GM12864 (cell line): ENCODE measurements around the gene ACP4.
"Not testable (repeated sequence)": the region's sequence is repeated elsewhere in the genome, so short reads cannot be mapped to it uniquely, and the experiment has no call there.

Experiments
- DNase-seq: peaks from one replicate; pipeline ENCODE4 v3.0.0-alpha.2; 2011; ENCODE audit warnings: low read depth
- H3K4me3 ChIP-seq: 2 replicates; pipeline ENCODE4 v1.5.1; 2011; ENCODE audit warnings: mild to moderate bottlenecking, low read depth, low read length, control low read depth
- CTCF ChIP-seq: IDR thresholded peaks from 2 replicates; pipeline ENCODE4 v1.5.1; 2011; ENCODE audit warnings: low read depth, mild to moderate bottlenecking, moderate library complexity, low read length, control low read depth, inconsistent platforms; ENCODE audit errors: missing control alignments

The ACP4 gene

DNA sequence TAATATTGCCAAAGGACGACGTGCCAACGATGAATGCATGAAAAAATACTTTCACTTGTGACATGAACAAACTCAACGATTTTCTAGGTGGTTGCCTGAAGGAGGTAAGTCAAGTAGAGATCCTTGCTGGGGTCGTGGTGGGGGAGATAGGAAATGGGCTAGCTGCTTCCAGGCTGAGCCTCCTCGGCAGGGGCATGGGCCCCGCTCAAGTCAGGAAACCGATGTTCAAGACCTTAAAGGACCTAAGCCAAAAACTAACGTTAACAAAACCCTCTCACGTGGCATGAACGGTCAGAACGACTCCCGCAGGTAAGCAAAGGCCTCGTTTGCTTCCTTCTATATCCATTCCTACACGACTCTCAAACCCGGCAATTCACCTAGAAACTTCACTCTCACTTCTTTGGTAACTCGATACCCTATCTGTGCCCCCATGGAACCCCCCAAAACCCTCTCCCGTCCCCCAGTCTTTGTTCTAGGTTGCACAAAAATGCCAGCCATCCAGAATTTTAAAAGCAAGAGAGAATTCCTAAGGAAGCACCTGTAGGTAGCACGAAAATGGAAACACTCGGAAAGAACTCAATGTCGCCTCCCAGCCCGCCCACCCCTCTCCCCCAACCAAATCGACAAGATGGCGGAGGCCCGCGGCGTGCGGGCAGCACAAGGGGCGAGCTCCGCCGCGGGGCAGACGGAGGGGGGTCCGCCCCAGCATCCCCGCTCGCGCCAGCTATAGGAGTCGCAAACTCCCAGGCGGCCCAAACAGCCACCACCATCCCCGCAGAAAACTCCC lies 13.6 kb downstream of the ACP4 start:
- DNase-seq = no peak
- H3K4me3 ChIP-seq = peak overlapping the region; percentile 81
- TF ChIP-seq CTCF = no peak

DNA sequence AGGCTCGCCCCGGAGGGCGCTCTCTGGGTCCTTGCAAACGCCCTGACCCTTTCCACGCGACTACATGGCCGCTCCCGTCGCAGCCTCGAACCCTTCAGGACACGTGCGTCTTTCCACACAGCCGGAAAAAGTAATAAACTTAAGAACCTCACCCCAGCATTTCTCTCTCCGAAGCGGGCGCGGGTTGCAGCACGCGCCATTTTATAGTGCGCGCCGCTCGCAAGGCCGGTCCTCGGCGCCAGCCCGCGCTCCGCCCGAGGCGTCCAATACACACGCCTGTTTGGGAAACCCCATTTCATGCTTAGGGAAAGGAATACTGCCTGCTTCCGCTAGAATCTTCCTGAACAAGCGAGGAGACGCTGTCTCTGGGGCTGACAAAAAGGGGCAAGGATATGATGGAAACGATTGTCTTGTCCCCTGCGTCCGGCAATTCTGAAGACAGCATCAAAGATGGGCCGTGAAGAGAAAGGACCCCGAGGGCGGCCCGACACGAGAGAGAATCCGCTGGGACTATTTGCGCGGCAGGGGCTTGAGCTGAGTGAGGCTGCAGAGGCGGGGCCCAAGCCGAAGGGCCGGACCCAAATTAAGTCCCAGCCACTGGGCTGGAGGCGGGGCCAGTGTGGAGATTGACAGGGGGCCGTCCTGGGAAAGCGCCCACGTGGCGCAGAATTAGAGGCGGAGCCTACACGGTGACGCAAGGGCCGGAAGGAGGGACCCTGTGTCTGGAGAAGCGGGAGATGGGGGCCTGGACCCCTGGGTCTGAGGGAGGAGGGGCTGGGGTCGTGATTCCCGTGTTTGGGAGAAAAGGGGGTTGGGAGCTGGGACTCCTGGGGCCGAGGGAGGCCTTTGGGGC lies 14.4 kb downstream of the ACP4 start:
- TF ChIP-seq CTCF = no peak
- H3K4me3 ChIP-seq = peak overlapping the region; percentile 81
- peak; percentile 96 for DNase-seq

- DNase-seq = no peak
- no peak overlapping the region for H3K4me3 ChIP-seq
- TF ChIP-seq CTCF = no peak
Measured at GRCh38 chr19:50808856-50809255, 18.6 kb downstream of the ACP4 start.

GRCh38 chr19:50811622-50812238 lies 21.5 kb downstream of the ACP4 start:
- not testable (repeated sequence) for DNase-seq, H3K4me3 ChIP-seq

DNA sequence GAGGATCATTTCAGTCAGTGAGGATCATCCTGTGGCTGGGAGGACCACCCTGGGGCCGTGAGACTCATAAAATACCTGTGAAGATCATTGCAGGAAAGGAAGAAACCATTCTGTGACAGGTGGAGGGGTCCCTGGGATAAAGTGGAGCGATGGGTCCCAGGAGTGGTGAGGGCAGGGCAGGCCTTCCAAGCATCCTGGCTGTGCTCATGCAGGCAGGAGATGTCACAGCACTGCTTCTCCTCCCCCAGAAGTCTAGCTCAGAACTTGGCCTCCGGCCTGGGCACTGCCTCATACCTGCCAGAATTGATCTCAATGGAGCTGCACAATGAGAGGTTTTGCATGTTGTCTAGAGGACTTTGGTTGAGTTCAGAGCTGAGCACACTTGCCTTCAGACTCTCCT lies 22.3 kb downstream of the ACP4 start:
- no peak for DNase-seq
- no peak overlapping the region for H3K4me3 ChIP-seq
- no peak for TF ChIP-seq CTCF

GRCh38 chr19:50814883-50815282 lies 24.7 kb downstream of the ACP4 start:
- no peak for TF ChIP-seq CTCF
- H3K4me3 ChIP-seq = no peak overlapping the region
- no peak for DNase-seq

DNA sequence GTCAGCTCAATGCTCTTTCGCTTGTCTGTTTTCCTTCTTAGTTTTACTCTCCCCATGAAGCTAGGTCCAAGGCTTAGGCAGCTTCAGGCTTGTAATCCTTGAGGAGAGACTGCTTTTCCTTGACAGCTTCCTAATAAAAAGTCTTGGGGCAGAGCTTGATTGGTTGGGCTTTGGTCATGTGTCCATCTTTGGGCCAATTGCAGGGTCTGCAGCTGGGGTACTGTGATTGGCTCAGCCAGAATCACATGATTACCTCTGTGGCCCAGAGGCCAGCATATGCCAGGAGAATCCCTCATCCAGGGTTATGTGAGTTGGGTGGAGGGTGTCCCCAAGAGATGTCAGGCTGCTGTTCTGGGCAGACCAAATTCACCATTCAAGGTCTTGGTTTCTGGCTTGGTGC lies 25.2 kb downstream of the ACP4 start:
- no peak for DNase-seq
- TF ChIP-seq CTCF = no peak
- H3K4me3 ChIP-seq = no peak overlapping the region
